ENCODE measurements around the gene COA4.

The COA4 gene

DNA sequence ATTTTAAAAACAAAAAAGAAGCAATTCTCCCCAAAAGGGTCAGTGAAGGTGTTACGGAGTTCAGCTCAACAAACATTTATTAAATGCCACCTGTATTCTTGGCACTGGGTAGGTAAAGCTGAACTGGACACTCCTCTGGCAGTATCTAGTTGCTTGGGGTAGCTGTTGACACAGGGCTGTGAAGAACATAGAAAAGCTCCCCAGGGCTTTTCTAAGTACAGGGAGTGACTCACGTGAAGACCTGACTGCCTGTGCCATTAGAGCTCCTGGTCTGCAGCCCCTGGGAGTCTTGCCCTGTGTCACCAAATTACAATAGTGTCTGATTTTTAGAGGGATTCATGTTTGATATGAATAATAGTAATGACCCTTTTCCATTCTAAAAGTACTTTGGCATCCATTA, 43.6 kb downstream of the COA4 start:
- no peak for DNase-seq (ENCODE audit: low read depth in 2 of 2)
- TF ChIP-seq CTCF (IDR thresholded peaks at IDR 0.05; ENCODE audit: low read depth, low read length): no peak

DNA sequence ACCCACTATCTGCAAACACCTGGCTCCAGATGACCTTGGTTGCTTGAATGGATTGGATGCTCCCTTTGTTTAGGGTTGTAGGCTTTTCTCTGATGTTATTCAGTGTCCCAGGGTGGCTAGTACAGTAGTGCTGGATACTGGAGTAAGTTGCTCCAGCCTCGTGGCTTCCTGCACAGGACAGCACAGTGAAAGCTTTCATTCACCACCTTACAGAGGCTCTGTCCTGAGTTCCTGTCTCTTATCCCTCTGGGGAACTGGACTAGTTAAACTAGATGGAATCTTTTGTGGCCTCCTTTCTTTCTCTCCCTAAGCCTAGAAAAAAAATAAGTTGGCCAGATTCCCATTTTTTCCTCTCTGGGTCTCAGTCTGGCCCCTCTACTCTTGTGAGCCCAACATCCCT, 46.4 kb downstream of the COA4 start:
- no peak for DNase-seq (ENCODE audit: low read depth in 2 of 2)
- TF ChIP-seq CTCF (IDR thresholded peaks at IDR 0.05; ENCODE audit: low read depth, low read length): no peak
- no peak overlapping the region for H3K4me3 ChIP-seq (replicated peaks in 1 of 2; ENCODE audit: low read depth in 2 of 2, low read length in 2 of 2)

More for the DNA sequence above, 43.6 kb downstream of the COA4 start:
- no peak overlapping the region for H3K4me3 ChIP-seq (replicated peaks in 1 of 2; ENCODE audit: low read depth in 2 of 2, low read length in 2 of 2)

Data from cardiac fibroblast (primary cell).